WTC11 (cell line): ENCODE data around the gene NPVF.

Experiments
- JUN ChIP-seq: sonication (generic); formaldehyde crosslinking; IDR thresholded peaks from 2 replicates; pipeline ENCODE4 v1.8.0; 2023; ENCODE audit warnings: mild to moderate bottlenecking, missing genetic modification reagents
- NFYB ChIP-seq: sonication (generic); formaldehyde crosslinking; conservative IDR thresholded peaks from 2 replicates; pipeline ENCODE4 v1.8.0; 2022; ENCODE audit warnings: low read depth, missing genetic modification reagents
- RELA ChIP-seq: sonication (generic); formaldehyde crosslinking; IDR thresholded peaks from 2 replicates; pipeline ENCODE4 v1.8.1; 2022; ENCODE audit warnings: missing genetic modification reagents, mild to moderate bottlenecking, borderline replicate concordance
- TF ChIP-seq, protein P1 (sequence below): sonication (generic); formaldehyde crosslinking; conservative IDR thresholded peaks from 2 replicates; pipeline ENCODE4 v1.8.1; 2022; ENCODE audit warnings: mild to moderate bottlenecking, missing genetic modification reagents
- TF ChIP-seq, protein P2 (sequence below): sonication (generic); formaldehyde crosslinking; IDR thresholded peaks from 2 replicates; pipeline ENCODE4 v1.8.1; 2022; ENCODE audit warnings: mild to moderate bottlenecking, missing genetic modification reagents, moderate library complexity, borderline replicate concordance
- TF ChIP-seq, protein P3 (sequence below): fragments of 200-600 bp; IDR thresholded peaks from 2 replicates; pipeline ENCODE4 v1.8.0; 2022; ENCODE audit warnings: antibody characterized with exemption
- TF ChIP-seq, protein P4 (sequence below): sonication (generic); formaldehyde crosslinking; IDR thresholded peaks from 2 replicates; pipeline ENCODE4 v1.8.0; 2022; ENCODE audit warnings: mild to moderate bottlenecking, missing genetic modification reagents
- TF ChIP-seq, protein P5 (sequence below): sonication (generic); formaldehyde crosslinking; IDR thresholded peaks from 2 replicates; pipeline ENCODE4 v1.8.0; 2023; ENCODE audit warnings: missing genetic modification reagents

DNA sequence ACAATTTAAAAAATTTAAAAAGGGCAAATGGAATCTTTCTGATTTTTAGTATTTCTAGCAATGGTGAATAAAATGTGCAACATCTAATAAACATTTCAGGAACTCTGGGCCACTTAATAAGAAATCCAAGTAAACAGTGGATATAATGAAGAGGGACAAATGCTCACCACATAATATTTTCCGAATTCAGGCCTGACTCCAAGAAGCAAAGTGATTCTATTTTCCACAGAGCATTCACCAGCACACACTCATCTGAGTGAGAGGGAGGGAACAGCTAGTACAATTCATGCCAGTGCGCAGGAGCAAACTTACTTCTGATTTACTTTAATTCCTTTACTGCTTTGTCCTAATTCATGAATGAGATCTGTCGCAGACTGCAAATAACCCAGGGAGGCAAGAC lies 10.1 kb downstream of the NPVF start:
- TF ChIP-seq, protein P1, sequence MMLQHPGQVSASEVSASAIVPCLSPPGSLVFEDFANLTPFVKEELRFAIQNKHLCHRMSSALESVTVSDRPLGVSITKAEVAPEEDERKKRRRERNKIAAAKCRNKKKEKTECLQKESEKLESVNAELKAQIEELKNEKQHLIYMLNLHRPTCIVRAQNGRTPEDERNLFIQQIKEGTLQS (CRISPR knock-in tag), result no peak
- TF ChIP-seq, protein P2, sequence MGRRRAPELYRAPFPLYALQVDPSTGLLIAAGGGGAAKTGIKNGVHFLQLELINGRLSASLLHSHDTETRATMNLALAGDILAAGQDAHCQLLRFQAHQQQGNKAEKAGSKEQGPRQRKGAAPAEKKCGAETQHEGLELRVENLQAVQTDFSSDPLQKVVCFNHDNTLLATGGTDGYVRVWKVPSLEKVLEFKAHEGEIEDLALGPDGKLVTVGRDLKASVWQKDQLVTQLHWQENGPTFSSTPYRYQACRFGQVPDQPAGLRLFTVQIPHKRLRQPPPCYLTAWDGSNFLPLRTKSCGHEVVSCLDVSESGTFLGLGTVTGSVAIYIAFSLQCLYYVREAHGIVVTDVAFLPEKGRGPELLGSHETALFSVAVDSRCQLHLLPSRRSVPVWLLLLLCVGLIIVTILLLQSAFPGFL (CRISPR knock-in tag), result no peak
- TF ChIP-seq, protein P3, sequence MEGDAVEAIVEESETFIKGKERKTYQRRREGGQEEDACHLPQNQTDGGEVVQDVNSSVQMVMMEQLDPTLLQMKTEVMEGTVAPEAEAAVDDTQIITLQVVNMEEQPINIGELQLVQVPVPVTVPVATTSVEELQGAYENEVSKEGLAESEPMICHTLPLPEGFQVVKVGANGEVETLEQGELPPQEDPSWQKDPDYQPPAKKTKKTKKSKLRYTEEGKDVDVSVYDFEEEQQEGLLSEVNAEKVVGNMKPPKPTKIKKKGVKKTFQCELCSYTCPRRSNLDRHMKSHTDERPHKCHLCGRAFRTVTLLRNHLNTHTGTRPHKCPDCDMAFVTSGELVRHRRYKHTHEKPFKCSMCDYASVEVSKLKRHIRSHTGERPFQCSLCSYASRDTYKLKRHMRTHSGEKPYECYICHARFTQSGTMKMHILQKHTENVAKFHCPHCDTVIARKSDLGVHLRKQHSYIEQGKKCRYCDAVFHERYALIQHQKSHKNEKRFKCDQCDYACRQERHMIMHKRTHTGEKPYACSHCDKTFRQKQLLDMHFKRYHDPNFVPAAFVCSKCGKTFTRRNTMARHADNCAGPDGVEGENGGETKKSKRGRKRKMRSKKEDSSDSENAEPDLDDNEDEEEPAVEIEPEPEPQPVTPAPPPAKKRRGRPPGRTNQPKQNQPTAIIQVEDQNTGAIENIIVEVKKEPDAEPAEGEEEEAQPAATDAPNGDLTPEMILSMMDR, result no peak
- TF ChIP-seq RELA (CRISPR knock-in tag), result no peak
- TF ChIP-seq NFYB, result no peak
- TF ChIP-seq, protein P4, sequence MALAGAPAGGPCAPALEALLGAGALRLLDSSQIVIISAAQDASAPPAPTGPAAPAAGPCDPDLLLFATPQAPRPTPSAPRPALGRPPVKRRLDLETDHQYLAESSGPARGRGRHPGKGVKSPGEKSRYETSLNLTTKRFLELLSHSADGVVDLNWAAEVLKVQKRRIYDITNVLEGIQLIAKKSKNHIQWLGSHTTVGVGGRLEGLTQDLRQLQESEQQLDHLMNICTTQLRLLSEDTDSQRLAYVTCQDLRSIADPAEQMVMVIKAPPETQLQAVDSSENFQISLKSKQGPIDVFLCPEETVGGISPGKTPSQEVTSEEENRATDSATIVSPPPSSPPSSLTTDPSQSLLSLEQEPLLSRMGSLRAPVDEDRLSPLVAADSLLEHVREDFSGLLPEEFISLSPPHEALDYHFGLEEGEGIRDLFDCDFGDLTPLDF (CRISPR knock-in tag), result no peak
- TF ChIP-seq, protein P5, sequence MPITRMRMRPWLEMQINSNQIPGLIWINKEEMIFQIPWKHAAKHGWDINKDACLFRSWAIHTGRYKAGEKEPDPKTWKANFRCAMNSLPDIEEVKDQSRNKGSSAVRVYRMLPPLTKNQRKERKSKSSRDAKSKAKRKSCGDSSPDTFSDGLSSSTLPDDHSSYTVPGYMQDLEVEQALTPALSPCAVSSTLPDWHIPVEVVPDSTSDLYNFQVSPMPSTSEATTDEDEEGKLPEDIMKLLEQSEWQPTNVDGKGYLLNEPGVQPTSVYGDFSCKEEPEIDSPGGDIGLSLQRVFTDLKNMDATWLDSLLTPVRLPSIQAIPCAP (CRISPR knock-in tag), result no peak
- no peak for TF ChIP-seq JUN (CRISPR knock-in tag)
